Mucosa of gallbladder (tissue), 1 donor: ENCODE results near the gene NAPEPLD. TPM values are rescaled to one million over a fixed set of nuclear protein-coding genes. Genes with fewer than 3 reads are reported as not detected.
"Not testable (repeated sequence)": the region's sequence is repeated elsewhere in the genome, so short reads cannot be mapped to it uniquely, and the experiment has no call there.

Source experiments
- DNase-seq: peaks from one replicate; pipeline ENCODE4 v3.0.0-alpha.2; 2020; ENCODE audit warnings: low spot score
- total RNA-seq: library from RNA; stranded (reverse); gene quantifications from one replicate; pipeline ENCODE4 v1.2.1, GENCODE V29; 2021
- donor health status: DM: no; HTN: no; CAD: no.

NAPEPLD gene
- total RNA-seq, 1 donor from 2014 or later, result 58.2 TPM

GRCh38 chr7:103144754-103145153 lies 4.1 kb downstream of the NAPEPLD start:
- DNase-seq, result not testable (repeated sequence)

DNA sequence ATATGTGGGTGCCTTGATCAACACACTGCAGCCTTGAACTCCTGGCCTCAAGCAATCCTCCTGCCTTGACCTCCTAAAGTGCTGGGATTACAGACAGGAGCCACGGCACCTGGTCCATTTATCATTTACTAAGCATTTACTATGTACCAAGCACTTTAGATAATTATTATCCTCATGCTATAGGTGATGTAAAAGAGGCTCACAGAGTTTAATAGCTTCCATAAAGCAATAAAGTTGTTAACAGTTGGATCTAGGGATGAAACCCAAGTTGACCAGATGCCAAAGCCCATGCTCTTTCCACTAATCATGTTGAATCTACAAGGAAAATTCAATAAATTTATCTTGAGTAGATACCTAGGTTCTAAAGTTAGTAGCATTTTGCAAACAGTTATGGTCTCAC lies 5.0 kb downstream of the NAPEPLD start:
- no peak for DNase-seq

DNA sequence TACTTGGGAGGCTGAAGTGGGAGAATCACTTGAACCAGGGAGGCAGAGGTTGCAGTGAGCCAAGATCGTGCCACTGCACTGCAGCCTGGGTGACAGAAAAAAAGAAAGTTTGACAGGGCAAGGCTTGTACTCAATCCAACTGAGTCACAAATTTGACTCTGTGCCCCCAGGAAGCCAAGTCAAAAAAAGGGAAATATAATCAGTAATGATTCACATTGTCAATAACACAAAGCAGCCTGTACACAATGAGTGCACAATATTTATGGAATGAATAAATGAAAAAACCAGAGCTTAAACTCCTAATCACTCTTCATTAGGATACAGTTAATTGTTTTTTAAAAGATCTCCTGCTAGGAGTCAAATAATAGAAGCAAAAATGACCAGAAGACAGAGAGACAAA lies 6.4 kb downstream of the NAPEPLD start:
- no peak for DNase-seq

- DNase-seq, result no peak
These were observed 7.0 kb downstream of the NAPEPLD start for GRCh38 chr7:103141753-103142404.

DNA sequence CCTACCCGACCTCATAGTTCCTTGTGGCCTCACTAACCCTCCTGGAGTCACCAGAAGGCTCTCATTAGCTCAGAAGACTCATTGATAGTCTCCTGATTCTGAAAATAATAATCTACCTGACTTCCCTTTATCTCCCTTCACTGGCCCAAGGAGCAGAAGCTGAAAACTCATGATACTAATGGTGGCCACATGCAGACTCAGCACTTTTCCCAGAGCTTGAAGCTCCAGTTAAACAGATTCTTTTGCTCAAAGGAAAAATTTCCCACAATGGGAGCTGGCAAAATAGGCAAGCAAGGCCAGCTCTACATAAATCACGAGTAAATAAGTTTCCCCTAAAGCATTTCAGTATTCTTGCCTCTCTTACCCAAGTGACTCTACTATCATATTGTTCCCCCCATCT lies 8.2 kb downstream of the NAPEPLD start:
- no peak for DNase-seq

GRCh38 chr7:103140061-103140460 lies 8.8 kb downstream of the NAPEPLD start:
- no peak for DNase-seq

- no peak for DNase-seq
These were observed 13.9 kb downstream of the NAPEPLD start for GRCh38 chr7:103134836-103135554.

GRCh38 chr7:103132995-103133688 lies 15.8 kb downstream of the NAPEPLD start:
- DNase-seq, result no peak

- DNase-seq, result no peak
These were observed 17.8 kb downstream of the NAPEPLD start for GRCh38 chr7:103130901-103131624.

GRCh38 chr7:103129702-103130549 lies 19.0 kb downstream of the NAPEPLD start:
- DNase-seq, result no peak

DNA sequence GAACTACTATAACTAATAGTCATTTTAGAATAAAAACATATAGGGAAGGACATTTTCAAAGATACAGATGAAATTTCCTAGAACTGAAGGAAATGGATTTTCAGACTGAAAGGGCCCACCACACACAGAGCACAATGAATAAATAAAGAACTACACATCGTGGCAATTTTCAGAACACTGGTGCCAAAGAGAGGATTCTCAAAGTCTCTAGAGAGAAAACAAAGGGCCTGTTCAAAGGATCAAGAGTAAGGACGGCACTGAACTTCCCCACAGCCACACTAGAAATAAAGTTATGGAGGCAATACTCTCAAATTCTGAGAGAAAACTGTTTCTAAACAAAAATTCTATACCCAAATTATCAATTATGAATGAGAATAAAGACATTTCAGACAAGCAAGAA lies 21.9 kb downstream of the NAPEPLD start:
- DNase-seq, result no peak

GRCh38 chr7:103124429-103124979 lies 24.4 kb downstream of the NAPEPLD start:
- no peak for DNase-seq

DNA sequence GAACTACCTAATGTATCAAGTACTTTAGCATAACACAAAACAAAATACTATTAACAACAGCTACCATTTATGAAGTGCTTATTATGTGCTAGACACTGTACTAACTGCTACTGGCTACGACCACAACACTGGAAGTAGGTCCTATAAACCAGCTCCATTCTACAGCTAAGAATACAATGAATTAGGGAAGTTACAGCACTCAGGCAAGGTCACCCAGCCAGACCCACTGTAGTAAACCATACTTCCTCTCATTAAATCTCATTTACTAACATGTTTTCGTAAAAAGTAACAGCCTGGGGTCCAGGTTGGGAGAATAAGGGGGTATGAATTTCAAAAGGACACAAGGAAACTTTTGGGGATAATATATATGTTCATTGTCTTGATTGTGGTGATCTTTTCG lies 25.4 kb downstream of the NAPEPLD start:
- DNase-seq, result no peak

DNA sequence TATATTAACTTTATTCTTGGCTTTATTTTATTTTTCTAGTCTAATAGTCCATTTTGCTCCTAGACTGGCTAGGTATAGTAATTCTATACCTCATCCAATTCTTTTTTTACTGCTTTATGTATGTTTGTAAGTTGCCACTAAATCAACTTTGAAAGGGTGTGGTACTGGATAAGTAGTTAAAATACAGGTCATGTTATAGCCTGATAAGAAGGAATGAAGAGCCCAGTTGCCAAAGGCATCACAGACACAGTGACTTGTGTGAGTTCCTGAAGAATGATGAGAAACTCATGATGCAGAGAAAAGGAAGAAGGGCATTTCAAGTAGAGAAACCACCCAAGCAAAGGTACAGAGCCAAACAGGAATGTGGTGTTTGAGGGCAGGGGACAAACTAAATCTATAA lies 27.3 kb downstream of the NAPEPLD start:
- no peak for DNase-seq

DNA sequence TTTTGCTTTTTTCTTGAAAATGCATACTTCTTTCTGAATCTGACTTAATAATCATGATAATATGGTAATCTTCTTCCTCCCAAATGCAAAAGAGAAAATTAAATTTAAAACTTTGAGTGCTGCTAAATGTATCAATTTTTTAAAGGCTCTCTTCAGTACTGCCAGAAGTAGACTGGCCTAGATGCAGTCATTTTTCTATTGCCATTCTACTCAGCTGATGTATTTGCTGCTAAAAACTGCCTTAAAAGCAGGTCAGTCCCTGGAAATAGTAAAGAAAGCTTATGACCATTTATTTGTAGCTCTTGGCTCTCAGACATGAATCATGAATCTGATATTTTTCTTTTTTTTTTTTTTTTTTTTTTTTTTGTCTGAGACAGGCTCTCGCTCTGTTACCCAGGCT lies 28.5 kb downstream of the NAPEPLD start:
- no peak for DNase-seq

DNA sequence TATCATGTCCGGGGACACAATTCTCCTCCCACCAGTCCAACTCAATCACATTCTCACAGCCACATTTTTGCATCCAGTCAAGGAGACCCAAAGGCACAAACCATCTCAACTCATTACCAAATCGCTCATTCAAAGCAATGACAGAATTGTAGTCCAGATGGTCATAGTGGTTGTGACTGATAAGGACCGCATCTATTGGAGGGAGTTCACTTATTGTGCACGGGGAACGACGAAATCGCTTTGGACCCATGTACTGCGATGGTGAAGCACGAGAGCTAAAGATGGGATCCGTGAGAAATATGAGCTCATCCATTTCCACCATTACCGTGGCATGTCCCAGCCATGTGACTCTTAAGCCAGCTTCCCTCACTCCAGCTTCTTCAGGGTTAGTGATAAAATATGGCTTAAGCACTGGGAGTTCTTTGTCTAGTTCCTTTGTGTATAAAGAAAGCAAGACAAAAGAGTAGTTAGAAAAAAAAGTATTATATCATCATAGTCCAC lies 29.1 kb downstream of the NAPEPLD start:
- DNase-seq, result no peak

DNA sequence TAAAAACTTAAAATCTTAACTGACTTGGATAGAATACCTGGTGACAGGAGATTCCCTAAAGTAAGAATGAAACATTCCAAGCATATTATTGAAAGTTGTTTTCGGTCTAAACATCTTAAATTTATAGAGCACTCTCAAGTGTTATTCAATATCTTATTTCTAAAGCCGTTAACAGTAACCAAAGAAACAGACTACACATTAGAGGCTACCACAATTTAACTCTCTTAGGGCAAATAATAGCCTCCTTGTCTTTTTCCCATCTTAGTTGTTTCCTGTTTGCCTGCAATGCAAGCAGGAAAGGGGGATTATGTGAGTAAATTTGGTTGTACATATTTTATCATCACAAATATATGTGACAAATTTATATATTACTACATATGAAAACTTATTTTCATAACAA lies 31.4 kb downstream of the NAPEPLD start:
- no peak for DNase-seq

GRCh38 chr7:103116991-103117390 lies 31.9 kb downstream of the NAPEPLD start:
- DNase-seq, result no peak

- no peak for DNase-seq
These were observed 32.4 kb downstream of the NAPEPLD start for GRCh38 chr7:103116511-103116910.

GRCh38 chr7:103115771-103116170 lies 33.1 kb downstream of the NAPEPLD start:
- no peak for DNase-seq

DNA sequence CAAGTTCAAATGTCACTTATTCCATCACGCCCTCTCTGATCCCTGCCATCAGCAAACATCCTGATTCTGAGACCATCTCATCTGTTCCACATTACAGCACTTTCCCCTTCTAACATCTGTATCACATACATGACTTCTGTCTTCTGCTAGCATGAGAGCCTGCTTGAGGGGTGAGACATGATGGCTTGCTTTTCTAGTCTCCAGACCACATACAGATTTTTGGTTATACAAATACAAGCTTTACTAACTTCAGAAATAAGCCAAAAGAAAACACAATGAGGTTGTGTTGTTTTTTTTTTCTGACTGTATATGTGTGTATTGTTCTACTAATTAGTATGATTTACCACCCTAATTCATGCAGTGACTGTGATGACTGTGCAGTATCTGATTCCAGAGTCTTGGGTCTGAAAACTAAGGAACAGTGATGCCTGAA lies 34.3 kb downstream of the NAPEPLD start:
- DNase-seq, result no peak
